Suprapubic skin (tissue), 4 donors: ENCODE measurements around the gene IL1R1. TPM values are rescaled to one million over a fixed set of nuclear protein-coding genes. Genes with fewer than 3 reads are reported as not detected.

Experiments
- DNase-seq, 2 donors: peaks; one replicate each; pipeline ENCODE4 v3.0.0-alpha.2; 2019; ENCODE audit warnings: low spot score in 2 of 2
- H3K27ac ChIP-seq: fragments of 200-600 bp; sonication (generic); one replicate; pipeline ENCODE4 v1.5.1; 2019
- H3K27me3 ChIP-seq: fragments of 200-600 bp; sonication (generic); one replicate; pipeline ENCODE4 v1.5.1; 2019
- H3K36me3 ChIP-seq: fragments of 200-600 bp; sonication (generic); one replicate; pipeline ENCODE4 v1.5.1; 2019
- H3K4me1 ChIP-seq: fragments of 200-600 bp; sonication (generic); one replicate; pipeline ENCODE4 v1.5.1; 2019
- H3K4me3 ChIP-seq: fragments of 200-600 bp; sonication (generic); one replicate; pipeline ENCODE4 v1.5.1; 2019; ENCODE audit warnings: mild to moderate bottlenecking
- H3K9me3 ChIP-seq: fragments of 200-600 bp; sonication (generic); one replicate; pipeline ENCODE4 v1.5.1; 2019
- CTCF ChIP-seq, 2 donors: fragments of 200-600 bp in 1 of 2; fragments of 450-650 bp in 1 of 2; sonication (generic) in 1 of 2; IDR thresholded peaks; one replicate each; pipeline ENCODE4 v1.5.1; 2016 to 2019; ENCODE audit warnings: antibody characterized with exemption in 2 of 2, mild to moderate bottlenecking in 1 of 2, moderate library complexity in 1 of 2
- EP300 ChIP-seq: sonication (generic); formaldehyde crosslinking; IDR thresholded peaks from one replicate; pipeline ENCODE4 v1.6.1; 2017; ENCODE audit warnings: antibody characterized with exemption
- POLR2A ChIP-seq, 2 donors: fragments of 450-650 bp; IDR thresholded peaks; one replicate each; pipeline ENCODE4 v1.6.1; 2017; ENCODE audit warnings: antibody characterized with exemption in 2 of 2, mild to moderate bottlenecking in 2 of 2, moderate library complexity in 2 of 2
- POLR2AphosphoS5 ChIP-seq, 3 donors: sonication (generic); formaldehyde crosslinking; IDR thresholded peaks; one replicate each; pipeline ENCODE4 v1.6.1; 2017; ENCODE audit warnings: antibody characterized with exemption in 3 of 3
- WGBS: methylation state at CpG from one replicate; pipeline ENCODE4 v1.1.5; 2018; 5-methylcytosine and 5-hydroxymethylcytosine counted together
- total RNA-seq, 4 donors: library from RNA; depleted of rRNA; stranded (reverse); fragments of >200 nt; gene quantifications; one replicate each; pipeline ENCODE4 v1.1.0, GENCODE V29; 2016

The IL1R1 gene
- total RNA-seq, 4 donors from 2014 or later = 52.1 to 90.0 (median 58.8) TPM

GRCh38 chr2:102116630-102117471 is 25.7 kb upstream of the IL1R1 start:
- 65% methylated on average over 8 of the region's 8 CpGs for WGBS
- Histone ChIP-seq H3K27ac (no peak overlapping the region), H3K9me3 (no peaks in the 10 kb centered on the region), H3K4me1 (peaks cover 4% of the 10 kb centered on the region), H3K36me3 (no peaks in the 10 kb centered on the region), H3K4me3 (no peak overlapping the region), H3K27me3 (no peaks in the 10 kb centered on the region)
- DNase-seq = no peak
- no peak for TF ChIP-seq POLR2AphosphoS5 (IDR thresholded peaks at IDR 0.05)
- no peak for TF ChIP-seq CTCF (IDR thresholded peaks at IDR 0.05)
- TF ChIP-seq POLR2A (IDR thresholded peaks at IDR 0.05) = no peak
- no peak for TF ChIP-seq EP300

GRCh38 chr2:102117472-102117858 is 25.1 kb upstream of the IL1R1 start:
- 80% methylated on average over 6 of the region's 6 CpGs for WGBS
- Histone ChIP-seq H3K9me3 (no peaks in the 10 kb centered on the region), H3K4me3 (no peak overlapping the region), H3K36me3 (no peaks in the 10 kb centered on the region), H3K27ac (no peak overlapping the region), H3K27me3 (no peaks in the 10 kb centered on the region), H3K4me1 (peaks cover 7% of the 10 kb centered on the region)
- DNase-seq = no peak
- TF ChIP-seq CTCF (IDR thresholded peaks at IDR 0.05) (no peak), POLR2A (IDR thresholded peaks at IDR 0.05) (no peak), POLR2AphosphoS5 (IDR thresholded peaks at IDR 0.05) (no peak), EP300 (no peak)

GRCh38 chr2:102119255-102119654 is 23.3 kb upstream of the IL1R1 start:
- TF ChIP-seq POLR2AphosphoS5 (IDR thresholded peaks at IDR 0.05) (no peak), EP300 (no peak), POLR2A (IDR thresholded peaks at IDR 0.05) (no peak), CTCF (IDR thresholded peaks at IDR 0.05) (no peak)
- no peaks in the 10 kb centered on the region for H3K27me3 ChIP-seq
- no peak overlapping the region for H3K27ac ChIP-seq
- no peak for DNase-seq
- peaks cover 11% of the 10 kb centered on the region for H3K4me1 ChIP-seq
- H3K36me3 ChIP-seq = no peaks in the 10 kb centered on the region
- H3K9me3 ChIP-seq = no peaks in the 10 kb centered on the region
- H3K4me3 ChIP-seq = no peak overlapping the region
- 92% methylated on average over 1 of the region's 1 CpG for WGBS

GRCh38 chr2:102120261-102120660 is 22.3 kb upstream of the IL1R1 start:
- no peak for DNase-seq
- Histone ChIP-seq H3K4me1 (peaks cover 11% of the 10 kb centered on the region), H3K27me3 (no peaks in the 10 kb centered on the region), H3K4me3 (no peak overlapping the region), H3K36me3 (no peaks in the 10 kb centered on the region), H3K27ac (peak overlapping the region; percentile 20), H3K9me3 (no peaks in the 10 kb centered on the region)
- 86% methylated on average over 5 of the region's 5 CpGs for WGBS
- TF ChIP-seq POLR2AphosphoS5 (IDR thresholded peaks at IDR 0.05) (no peak), CTCF (IDR thresholded peaks at IDR 0.05) (no peak), EP300 (no peak), POLR2A (IDR thresholded peaks at IDR 0.05) (no peak)

GRCh38 chr2:102120701-102121159 is 21.8 kb upstream of the IL1R1 start:
- no peak overlapping the region for H3K4me3 ChIP-seq
- no peaks in the 10 kb centered on the region for H3K9me3 ChIP-seq
- no peaks in the 10 kb centered on the region for H3K36me3 ChIP-seq
- DNase-seq = no peak
- peaks cover 11% of the 10 kb centered on the region for H3K4me1 ChIP-seq
- H3K27me3 ChIP-seq = no peaks in the 10 kb centered on the region
- 83% methylated on average over 6 of the region's 6 CpGs for WGBS
- H3K27ac ChIP-seq = peak overlapping the region; percentile 49
- no peak for TF ChIP-seq CTCF (IDR thresholded peaks at IDR 0.05)
- TF ChIP-seq POLR2A (IDR thresholded peaks at IDR 0.05) = no peak
- no peak for TF ChIP-seq EP300
- no peak for TF ChIP-seq POLR2AphosphoS5 (IDR thresholded peaks at IDR 0.05)
